Lung (tissue), 12 donors: ENCODE results near the gene ZFP62. TPM values are rescaled to one million over a fixed set of nuclear protein-coding genes. Genes with fewer than 3 reads are reported as not detected.

Experiments used
- ATAC-seq: fragments of 200-7000 bp; cut with Tn5 transposase; one replicate; pipeline ENCODE4 v1.9.1; 2020; ENCODE audit warnings: moderate number of reproducible peaks; ENCODE audit not compliant: insufficient read depth, low FRiP score
- DNase-seq, 3 donors: peaks; one replicate each; pipeline ENCODE4 v3.0.0-alpha.2; 2013 to 2017
- H3K27ac ChIP-seq, 2 donors: one replicate each; pipeline ENCODE4 v1.5.1; 2013; ENCODE audit warnings: mild to moderate bottlenecking in 2 of 2, moderate library complexity in 2 of 2, control low read depth in 1 of 2, inconsistent platforms in 1 of 2, low read depth in 1 of 2, low read length in 1 of 2
- H3K27me3 ChIP-seq, 3 donors: one replicate each; pipeline ENCODE4 v1.5.1; 2013; ENCODE audit warnings: low read length in 2 of 3; ENCODE audit not compliant: control insufficient read depth in 3 of 3, insufficient read depth in 3 of 3
- H3K36me3 ChIP-seq, 4 donors: one replicate each; pipeline ENCODE4 v1.5.1; 2013; ENCODE audit warnings: low read length in 4 of 4, mild to moderate bottlenecking in 1 of 4, moderate library complexity in 1 of 4; ENCODE audit not compliant: control insufficient read depth in 4 of 4, insufficient read depth in 4 of 4
- H3K4me1 ChIP-seq, 5 donors: one replicate each; pipeline ENCODE4 v1.5.1; 2013; ENCODE audit warnings: low read length in 5 of 5, mild to moderate bottlenecking in 2 of 5, moderate library complexity in 1 of 5; ENCODE audit not compliant: control insufficient read depth in 5 of 5, insufficient read depth in 5 of 5
- H3K4me3 ChIP-seq: one replicate; pipeline ENCODE4 v1.5.1; 2013; ENCODE audit warnings: mild to moderate bottlenecking, control low read depth, moderate library complexity
- H3K9ac ChIP-seq, 2 donors: one replicate each; pipeline ENCODE4 v1.5.1; 2013; ENCODE audit warnings: low read length in 2 of 2, control low read depth in 1 of 2; ENCODE audit not compliant: insufficient read depth in 1 of 2
- H3K9me3 ChIP-seq, 4 donors: one replicate each; pipeline ENCODE4 v1.5.1; 2013; ENCODE audit warnings: low read length in 3 of 4, mild to moderate bottlenecking in 1 of 4, moderate library complexity in 1 of 4; ENCODE audit not compliant: control insufficient read depth in 4 of 4, insufficient read depth in 3 of 4
- CTCF ChIP-seq: IDR thresholded peaks from 2 replicates; pipeline ENCODE4 v1.5.1; 2012; ENCODE audit warnings: mild to moderate bottlenecking; ENCODE audit errors: control extremely low read depth, extremely low read depth
- WGBS, 2 donors: extraction: QIAGEN DNeasy Blood & Tissue Kit; methylation state at CpG; one replicate each; pipeline ENCODE4 v1.1.7; 2013; 5-methylcytosine and 5-hydroxymethylcytosine counted together
- polyA plus RNA-seq, 2 donors: library from polyadenylated mRNA; stranded (reverse); fragments of 200-250 nt; gene quantifications; one replicate each; pipeline ENCODE4 v1.2.1, GENCODE V29; 2013
- total RNA-seq, 2 donors: library from RNA; depleted of rRNA in 1 of 2; stranded (reverse); fragments of >200 nt in 1 of 2; gene quantifications; one replicate each; pipeline ENCODE4 v1.2.1, GENCODE V29; 2014 to 2021
- donor health status: control.
- donor health status: control.
- donor health status: Bipolar disorder and iron deficiency.
- donor health status: healthy.
- donor health status: DM: yes; HTN: yes; CAD: no.

ZFP62 gene
- total and polyA plus RNA-seq, 4 donors = 9.6 to 31.2 (median 20.0) TPM

GRCh38 chr5:180862645-180863044, 1.6 kb upstream of the ZFP62 start:
- no peak overlapping the region for H3K4me3 ChIP-seq
- no peak for TF ChIP-seq CTCF
- H3K27me3 ChIP-seq = peaks cover 0 to 5% (median 0%) of the 10 kb centered on the region in 3 donors
- no peak for ATAC-seq
- 78 to 85% methylated on average over 11 of the region's 11 CpGs for WGBS, 2 donors
- H3K9ac ChIP-seq = no peak overlapping the region
- H3K27ac ChIP-seq = no peak overlapping the region
- H3K9me3 ChIP-seq = no peaks in the 10 kb centered on the region
- DNase-seq = no peak
- H3K36me3 ChIP-seq = peaks cover 0 to 13% (median 0%) of the 10 kb centered on the region in 4 donors
- H3K4me1 ChIP-seq = peaks cover 0 to 10% (median 2%) of the 10 kb centered on the region in 5 donors

GRCh38 chr5:180860273-180860886, 696 bp downstream of the ZFP62 start:
- Histone ChIP-seq H3K27me3 (no peaks in the 10 kb centered on the region), H3K9me3 (no peaks in the 10 kb centered on the region), H3K4me3 (peak overlapping the region; percentile 71), H3K27ac (peak overlapping the region; percentile 90 to 92), H3K9ac (peak overlapping the region; percentile 58 to 85), H3K36me3 (peaks cover 0 to 19% (median 6%) of the 10 kb centered on the region in 4 donors), H3K4me1 (peaks cover 0 to 10% (median 2%) of the 10 kb centered on the region in 5 donors)
- WGBS, 2 donors = 0% methylated on average over 18 of the region's 18 CpGs
- ATAC-seq (peak; percentile 60), DNase-seq (peak in 2 of 3 donors; percentile 12 to 58)
- no peak for TF ChIP-seq CTCF

GRCh38 chr5:180858586-180858985, 2.5 kb downstream of the ZFP62 start:
- ATAC-seq = no peak
- WGBS, 2 donors = 98 to 99% methylated on average over 6 of the region's 6 CpGs

More at GRCh38 chr5:180858586-180858985, 2.5 kb downstream of the ZFP62 start:
- Histone ChIP-seq H3K4me3 (no peak overlapping the region), H3K27ac (no peak overlapping the region), H3K4me1 (peaks cover 0 to 10% (median 2%) of the 10 kb centered on the region in 5 donors), H3K9me3 (no peaks in the 10 kb centered on the region), H3K9ac (no peak overlapping the region), H3K27me3 (no peaks in the 10 kb centered on the region), H3K36me3 (peaks cover 0 to 19% (median 11%) of the 10 kb centered on the region in 4 donors)
- DNase-seq = no peak
- TF ChIP-seq CTCF = no peak
